ENCODE data around the gene CCDC187.
"Not testable (repeated sequence)": the region's sequence is repeated elsewhere in the genome, so short reads cannot be mapped to it uniquely, and the experiment has no call there.

Gene CCDC187

GRCh38 chr9:136323371-136323789 lies 19.5 kb upstream of the CCDC187 start:
- DNase-seq (ENCODE audit: insufficient read length, low spot score) (no peak), FAIRE-seq (no peak)
- no peak for TF ChIP-seq TAF1 (IDR thresholded peaks at IDR 0.05; ENCODE audit: low read depth, low read length)
- no peak for TF ChIP-seq POLR2AphosphoS5 (IDR thresholded peaks at IDR 0.05; ENCODE audit: low read depth, low read length)
- TF ChIP-seq SPI1 (IDR thresholded peaks at IDR 0.05; ENCODE audit: low read depth, low read length): no peak
- no peak for TF ChIP-seq POU2F2 (IDR thresholded peaks at IDR 0.05; ENCODE audit: low read depth, low read length)
- no peak for TF ChIP-seq POLR2A (IDR thresholded peaks at IDR 0.05; ENCODE audit: low read depth, low read length)
- TF ChIP-seq PAX5 (IDR thresholded peaks at IDR 0.05; ENCODE audit: insufficient read depth, low read length, severe bottlenecking): no peak

- no peak for TF ChIP-seq SPI1 (IDR thresholded peaks at IDR 0.05; ENCODE audit: low read depth, low read length)
- no peak for TF ChIP-seq PAX5 (IDR thresholded peaks at IDR 0.05; ENCODE audit: insufficient read depth, low read length, severe bottlenecking)
- TF ChIP-seq TAF1 (IDR thresholded peaks at IDR 0.05; ENCODE audit: low read depth, low read length): no peak
- no peak for TF ChIP-seq POLR2AphosphoS5 (IDR thresholded peaks at IDR 0.05; ENCODE audit: low read depth, low read length)
- no peak for TF ChIP-seq POU2F2 (IDR thresholded peaks at IDR 0.05; ENCODE audit: low read depth, low read length)
- no peak for TF ChIP-seq POLR2A (IDR thresholded peaks at IDR 0.05; ENCODE audit: low read depth, low read length)
- DNase-seq (ENCODE audit: insufficient read length, low spot score): no peak
- FAIRE-seq: no peak
These were observed 18.9 kb upstream of the CCDC187 start for GRCh38 chr9:136322756-136323330.

- DNase-seq (ENCODE audit: insufficient read length, low spot score) (no peak), FAIRE-seq (no peak)
- no peak for TF ChIP-seq PAX5 (IDR thresholded peaks at IDR 0.05; ENCODE audit: insufficient read depth, low read length, severe bottlenecking)
- no peak for TF ChIP-seq POU2F2 (IDR thresholded peaks at IDR 0.05; ENCODE audit: low read depth, low read length)
These were observed 17.7 kb upstream of the CCDC187 start for GRCh38 chr9:136321561-136321960.

GRCh38 chr9:136320972-136321371 lies 17.1 kb upstream of the CCDC187 start:
- DNase-seq (ENCODE audit: insufficient read length, low spot score); FAIRE-seq: not testable (repeated sequence)

- not testable (repeated sequence) for DNase-seq (ENCODE audit: insufficient read length, low spot score); FAIRE-seq
These were observed 16.1 kb upstream of the CCDC187 start for GRCh38 chr9:136319955-136320354.

- not testable (repeated sequence) for FAIRE-seq; DNase-seq (ENCODE audit: insufficient read length, low spot score)
These were observed 15.3 kb upstream of the CCDC187 start for GRCh38 chr9:136319244-136319643.

- no peak for TF ChIP-seq POLR2AphosphoS5 (IDR thresholded peaks at IDR 0.05; ENCODE audit: low read depth, low read length)
- TF ChIP-seq POLR2A (IDR thresholded peaks at IDR 0.05; ENCODE audit: low read depth, low read length): no peak
- no peak for TF ChIP-seq POU2F2 (IDR thresholded peaks at IDR 0.05; ENCODE audit: low read depth, low read length)
- no peak for TF ChIP-seq PAX5 (IDR thresholded peaks at IDR 0.05; ENCODE audit: insufficient read depth, low read length, severe bottlenecking)
- TF ChIP-seq TAF1 (IDR thresholded peaks at IDR 0.05; ENCODE audit: low read depth, low read length): no peak
- no peak for TF ChIP-seq SPI1 (IDR thresholded peaks at IDR 0.05; ENCODE audit: low read depth, low read length)
- no peak for DNase-seq (ENCODE audit: insufficient read length, low spot score)
- FAIRE-seq: no peak
These were observed 14.9 kb upstream of the CCDC187 start for GRCh38 chr9:136318776-136319241.

GRCh38 chr9:136318111-136318775 lies 14.3 kb upstream of the CCDC187 start:
- TF ChIP-seq PAX5 (IDR thresholded peaks at IDR 0.05; ENCODE audit: insufficient read depth, low read length, severe bottlenecking) (no peak), POLR2A (IDR thresholded peaks at IDR 0.05; ENCODE audit: low read depth, low read length) (no peak), TAF1 (IDR thresholded peaks at IDR 0.05; ENCODE audit: low read depth, low read length) (no peak), POLR2AphosphoS5 (IDR thresholded peaks at IDR 0.05; ENCODE audit: low read depth, low read length) (no peak), POU2F2 (IDR thresholded peaks at IDR 0.05; ENCODE audit: low read depth, low read length) (no peak), SPI1 (IDR thresholded peaks at IDR 0.05; ENCODE audit: low read depth, low read length) (no peak)
- DNase-seq (ENCODE audit: insufficient read length, low spot score) (no peak), FAIRE-seq (no peak)

- TF ChIP-seq PAX5 (IDR thresholded peaks at IDR 0.05; ENCODE audit: insufficient read depth, low read length, severe bottlenecking) (no peak), POLR2AphosphoS5 (IDR thresholded peaks at IDR 0.05; ENCODE audit: low read depth, low read length) (no peak), SPI1 (IDR thresholded peaks at IDR 0.05; ENCODE audit: low read depth, low read length) (no peak), POLR2A (IDR thresholded peaks at IDR 0.05; ENCODE audit: low read depth, low read length) (no peak), TAF1 (IDR thresholded peaks at IDR 0.05; ENCODE audit: low read depth, low read length) (no peak), POU2F2 (IDR thresholded peaks at IDR 0.05; ENCODE audit: low read depth, low read length) (no peak)
- FAIRE-seq (no peak), DNase-seq (ENCODE audit: insufficient read length, low spot score) (no peak)
These were observed 13.8 kb upstream of the CCDC187 start for GRCh38 chr9:136317695-136318094.

GRCh38 chr9:136316896-136317676 lies 13.2 kb upstream of the CCDC187 start:
- DNase-seq (ENCODE audit: insufficient read length, low spot score): no peak
- TF ChIP-seq POLR2AphosphoS5 (IDR thresholded peaks at IDR 0.05; ENCODE audit: low read depth, low read length) (no peak), PAX5 (IDR thresholded peaks at IDR 0.05; ENCODE audit: insufficient read depth, low read length, severe bottlenecking) (no peak), SPI1 (IDR thresholded peaks at IDR 0.05; ENCODE audit: low read depth, low read length) (no peak), TAF1 (IDR thresholded peaks at IDR 0.05; ENCODE audit: low read depth, low read length) (no peak), POU2F2 (IDR thresholded peaks at IDR 0.05; ENCODE audit: low read depth, low read length) (no peak), POLR2A (IDR thresholded peaks at IDR 0.05; ENCODE audit: low read depth, low read length) (no peak)

More at GRCh38 chr9:136316896-136317676, 13.2 kb upstream of the CCDC187 start:
- no peak for FAIRE-seq

All from GM12891 (cell line).